ENCODE results near the gene GSE1. TPM values are rescaled to one million over a fixed set of nuclear protein-coding genes. Genes with fewer than 3 reads are reported as not detected.

GSE1 gene
- total and polyA plus RNA-seq, 2 experiments from 2014 or later: 32.4 to 135 TPM

- TF ChIP-seq REST (IDR thresholded peaks at IDR 0.05; ENCODE audit: unreplicated experiment) (no peak), JUNB (IDR thresholded peaks at IDR 0.05; ENCODE audit: unreplicated experiment) (no peak), ZNF114 (CRISPR knock-in tag; IDR thresholded peaks at IDR 0.05) (no peak), NANOG (IDR thresholded peaks at IDR 0.05; ENCODE audit: borderline replicate concordance) (no peak), CTCF (conservative IDR thresholded peaks at IDR 0.05; ENCODE audit: low read depth in 2 of 2) (no peak)
- TF ChIP-seq, protein P1, sequence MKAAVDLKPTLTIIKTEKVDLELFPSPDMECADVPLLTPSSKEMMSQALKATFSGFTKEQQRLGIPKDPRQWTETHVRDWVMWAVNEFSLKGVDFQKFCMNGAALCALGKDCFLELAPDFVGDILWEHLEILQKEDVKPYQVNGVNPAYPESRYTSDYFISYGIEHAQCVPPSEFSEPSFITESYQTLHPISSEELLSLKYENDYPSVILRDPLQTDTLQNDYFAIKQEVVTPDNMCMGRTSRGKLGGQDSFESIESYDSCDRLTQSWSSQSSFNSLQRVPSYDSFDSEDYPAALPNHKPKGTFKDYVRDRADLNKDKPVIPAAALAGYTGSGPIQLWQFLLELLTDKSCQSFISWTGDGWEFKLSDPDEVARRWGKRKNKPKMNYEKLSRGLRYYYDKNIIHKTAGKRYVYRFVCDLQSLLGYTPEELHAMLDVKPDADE (IDR thresholded peaks at IDR 0.05): no peak
Observed at GRCh38 chr16:85679870-85680269, 66.7 kb downstream of the GSE1 start (continued).

- peaks cover 10% of the 10 kb centered on the region; the same call in 1 of the 3 replicates for H3K4me1 Mint-ChIP-seq
- Histone ChIP-seq H3K27ac (ENCODE audit: low read depth) (no peak overlapping the region), H3F3A (replicated peaks; ENCODE audit: low read depth) (peaks cover 8% of the 10 kb centered on the region), H3K9me2 (ENCODE audit: insufficient read depth) (no peaks in the 10 kb centered on the region), H3K36me3 (ENCODE audit: insufficient read depth) (peaks cover 29% of the 10 kb centered on the region), H3K79me2 (replicated peaks; ENCODE audit: insufficient read depth) (peaks cover 20% of the 10 kb centered on the region), H2AFZ (no peak overlapping the region), H3K4me2 (no peak overlapping the region), H3K27me3 (ENCODE audit: insufficient read depth) (no peaks in the 10 kb centered on the region), H3K4me3 (no peak overlapping the region), H4K20me1 (replicated peaks; ENCODE audit: insufficient read depth) (peaks cover 29% of the 10 kb centered on the region), H3K4me1 (ENCODE audit: insufficient read depth) (no peaks in the 10 kb centered on the region)
- H3K27me3 Mint-ChIP-seq (ENCODE audit: insufficient read depth, low read depth, poor library complexity): peaks cover 10% of the 10 kb centered on the region
- H3K9me3 Mint-ChIP-seq: no peaks in the 10 kb centered on the region
- H3K27ac Mint-ChIP-seq: no peak overlapping the region
- DNase-seq (ENCODE audit: low spot score) (no peak), ATAC-seq (no peak)
- H3K36me3 Mint-ChIP-seq (ENCODE audit: low read depth): peaks cover 65% of the 10 kb centered on the region
- H3K4me3 Mint-ChIP-seq: no peak overlapping the region
- TF ChIP-seq JUNB (IDR thresholded peaks at IDR 0.05; ENCODE audit: unreplicated experiment): no peak
- no peak for TF ChIP-seq ZNF114 (CRISPR knock-in tag; IDR thresholded peaks at IDR 0.05)
- TF ChIP-seq, protein P1 (IDR thresholded peaks at IDR 0.05): no peak
- TF ChIP-seq NANOG (IDR thresholded peaks at IDR 0.05; ENCODE audit: borderline replicate concordance): no peak
- TF ChIP-seq ZNF331 (CRISPR knock-in tag; IDR thresholded peaks at IDR 0.05; ENCODE audit: low read depth): no peak
- no peak for TF ChIP-seq POLR2AphosphoS5 (IDR thresholded peaks at IDR 0.05; ENCODE audit: low read depth)
- TF ChIP-seq STAT1 (IDR thresholded peaks at IDR 0.05; ENCODE audit: unreplicated experiment): no peak
- no peak for TF ChIP-seq ZNF462 (CRISPR knock-in tag; IDR thresholded peaks at IDR 0.05)
Observed at GRCh38 chr16:85680352-85680944, 67.3 kb downstream of the GSE1 start.
